Suprapubic skin (tissue), 4 donors: ENCODE data around the gene TCEAL4. TPM values are rescaled to one million over a fixed set of nuclear protein-coding genes. Genes with fewer than 3 reads are reported as not detected.

ENCODE experiments used
- DNase-seq, 2 donors: peaks; one replicate each; pipeline ENCODE4 v3.0.0-alpha.2; 2019; ENCODE audit warnings: low spot score in 2 of 2
- H3K27ac ChIP-seq: fragments of 200-600 bp; sonication (generic); one replicate; pipeline ENCODE4 v1.5.1; 2019
- H3K27me3 ChIP-seq: fragments of 200-600 bp; sonication (generic); one replicate; pipeline ENCODE4 v1.5.1; 2019
- H3K36me3 ChIP-seq: fragments of 200-600 bp; sonication (generic); one replicate; pipeline ENCODE4 v1.5.1; 2019
- H3K4me1 ChIP-seq: fragments of 200-600 bp; sonication (generic); one replicate; pipeline ENCODE4 v1.5.1; 2019
- H3K4me3 ChIP-seq: fragments of 200-600 bp; sonication (generic); one replicate; pipeline ENCODE4 v1.5.1; 2019; ENCODE audit warnings: mild to moderate bottlenecking
- H3K9me3 ChIP-seq: fragments of 200-600 bp; sonication (generic); one replicate; pipeline ENCODE4 v1.5.1; 2019
- CTCF ChIP-seq, 2 donors: fragments of 200-600 bp in 1 of 2; fragments of 450-650 bp in 1 of 2; sonication (generic) in 1 of 2; IDR thresholded peaks; one replicate each; pipeline ENCODE4 v1.5.1; 2016 to 2019; ENCODE audit warnings: antibody characterized with exemption in 2 of 2, mild to moderate bottlenecking in 1 of 2, moderate library complexity in 1 of 2
- EP300 ChIP-seq: sonication (generic); formaldehyde crosslinking; IDR thresholded peaks from one replicate; pipeline ENCODE4 v1.6.1; 2017; ENCODE audit warnings: antibody characterized with exemption
- POLR2A ChIP-seq, 2 donors: fragments of 450-650 bp; IDR thresholded peaks; one replicate each; pipeline ENCODE4 v1.6.1; 2017; ENCODE audit warnings: antibody characterized with exemption in 2 of 2, mild to moderate bottlenecking in 2 of 2, moderate library complexity in 2 of 2
- POLR2AphosphoS5 ChIP-seq, 3 donors: sonication (generic); formaldehyde crosslinking; IDR thresholded peaks; one replicate each; pipeline ENCODE4 v1.6.1; 2017; ENCODE audit warnings: antibody characterized with exemption in 3 of 3
- WGBS: methylation state at CpG from one replicate; pipeline ENCODE4 v1.1.5; 2018; 5-methylcytosine and 5-hydroxymethylcytosine counted together
- total RNA-seq, 4 donors: library from RNA; depleted of rRNA; stranded (reverse); fragments of >200 nt; gene quantifications; one replicate each; pipeline ENCODE4 v1.1.0, GENCODE V29; 2016

Gene TCEAL4
- total RNA-seq, 4 donors from 2014 or later, result 56.3 to 71.1 (median 67.4) TPM

- peak overlapping the region; percentile 73 for H3K27ac ChIP-seq
- TF ChIP-seq EP300, result no peak
- no peak for TF ChIP-seq CTCF (IDR thresholded peaks at IDR 0.05)
- no peak for TF ChIP-seq POLR2AphosphoS5 (IDR thresholded peaks at IDR 0.05)
- no peak for TF ChIP-seq POLR2A (IDR thresholded peaks at IDR 0.05)
- no peak overlapping the region for H3K4me3 ChIP-seq
- no peaks in the 10 kb centered on the region for H3K36me3 ChIP-seq
- WGBS, result 65% methylated on average over 2 of the region's 2 CpGs
- H3K4me1 ChIP-seq, result peaks cover 5% of the 10 kb centered on the region
- H3K27me3 ChIP-seq, result no peaks in the 10 kb centered on the region
- no peaks in the 10 kb centered on the region for H3K9me3 ChIP-seq
- no peak for DNase-seq
Measured at GRCh38 chrX:103539695-103540094, 45.6 kb upstream of the TCEAL4 start.

- H3K27me3 ChIP-seq, result no peaks in the 10 kb centered on the region
- H3K36me3 ChIP-seq, result no peaks in the 10 kb centered on the region
- peaks cover 5% of the 10 kb centered on the region for H3K4me1 ChIP-seq
- no peak for TF ChIP-seq POLR2A (IDR thresholded peaks at IDR 0.05)
- no peak for TF ChIP-seq CTCF (IDR thresholded peaks at IDR 0.05)
- TF ChIP-seq POLR2AphosphoS5 (IDR thresholded peaks at IDR 0.05), result no peak
- TF ChIP-seq EP300, result no peak
- H3K27ac ChIP-seq, result peak overlapping the region; percentile 73
- no peaks in the 10 kb centered on the region for H3K9me3 ChIP-seq
- no peak for DNase-seq
- no peak overlapping the region for H3K4me3 ChIP-seq
Measured at GRCh38 chrX:103540145-103540544, 45.2 kb upstream of the TCEAL4 start.

- 52% methylated on average over 3 of the region's 3 CpGs for WGBS
- no peak overlapping the region for H3K27ac ChIP-seq
- H3K27me3 ChIP-seq, result no peaks in the 10 kb centered on the region
- H3K4me3 ChIP-seq, result no peak overlapping the region
- no peak for TF ChIP-seq POLR2A (IDR thresholded peaks at IDR 0.05)
- no peak for TF ChIP-seq EP300
- no peak for TF ChIP-seq CTCF (IDR thresholded peaks at IDR 0.05)
- TF ChIP-seq POLR2AphosphoS5 (IDR thresholded peaks at IDR 0.05), result no peak
- DNase-seq, result no peak
- no peaks in the 10 kb centered on the region for H3K4me1 ChIP-seq
- H3K9me3 ChIP-seq, result no peaks in the 10 kb centered on the region
- H3K36me3 ChIP-seq, result no peaks in the 10 kb centered on the region
Measured at GRCh38 chrX:103549916-103550315, 35.4 kb upstream of the TCEAL4 start.

GRCh38 chrX:103550415-103551051 lies 34.8 kb upstream of the TCEAL4 start:
- Histone ChIP-seq H3K36me3 (no peaks in the 10 kb centered on the region), H3K9me3 (no peaks in the 10 kb centered on the region), H3K27me3 (no peaks in the 10 kb centered on the region), H3K4me1 (no peaks in the 10 kb centered on the region), H3K4me3 (no peak overlapping the region), H3K27ac (no peak overlapping the region)
- no peak for TF ChIP-seq CTCF (IDR thresholded peaks at IDR 0.05)
- TF ChIP-seq POLR2A (IDR thresholded peaks at IDR 0.05), result no peak
- TF ChIP-seq POLR2AphosphoS5 (IDR thresholded peaks at IDR 0.05), result no peak
- TF ChIP-seq EP300, result no peak
- no peak for DNase-seq
- 42% methylated on average over 3 of the region's 3 CpGs for WGBS

- Histone ChIP-seq H3K27ac (no peak overlapping the region), H3K9me3 (no peaks in the 10 kb centered on the region), H3K36me3 (no peaks in the 10 kb centered on the region), H3K4me1 (no peaks in the 10 kb centered on the region), H3K27me3 (no peaks in the 10 kb centered on the region), H3K4me3 (no peak overlapping the region)
- TF ChIP-seq CTCF (IDR thresholded peaks at IDR 0.05) (no peak), POLR2A (IDR thresholded peaks at IDR 0.05) (no peak), EP300 (no peak), POLR2AphosphoS5 (IDR thresholded peaks at IDR 0.05) (no peak)
- DNase-seq, result no peak
- WGBS, result 81% methylated on average over 1 of the region's 1 CpG
Measured at GRCh38 chrX:103552236-103552635, 33.1 kb upstream of the TCEAL4 start.
